Esophagus muscularis mucosa (tissue), 4 donors: ENCODE results near the gene C7orf33. TPM values are rescaled to one million over a fixed set of nuclear protein-coding genes. Genes with fewer than 3 reads are reported as not detected.

Experiments
- DNase-seq: peaks from one replicate; pipeline ENCODE4 v3.0.0-alpha.2; 2017; ENCODE audit errors: extremely low spot score
- H3K27ac ChIP-seq, 4 donors: fragments of 200-600 bp; sonication (generic); replicated peaks in 1 of 4; 1 replicate in 3 of 4; 2 replicates in 1 of 4; pipeline ENCODE4 v1.5.1; 2016 to 2019; ENCODE audit warnings: mild to moderate bottlenecking in 1 of 4
- H3K27me3 ChIP-seq, 4 donors: fragments of 200-600 bp; sonication (generic); one replicate each; pipeline versions ENCODE4 v1.5.1 to v1.6.0; 2016 to 2019
- H3K36me3 ChIP-seq, 4 donors: fragments of 200-600 bp; sonication (generic); one replicate each; pipeline ENCODE4 v1.5.1; 2016 to 2019
- H3K4me1 ChIP-seq, 4 donors: fragments of 200-600 bp; sonication (generic); one replicate each; pipeline ENCODE4 v1.5.1; 2016 to 2019
- H3K4me3 ChIP-seq, 4 donors: fragments of 200-600 bp; sonication (generic); 1 replicate in 2 of 4; 2 replicates in 2 of 4; pipeline ENCODE4 v1.5.1; 2016 to 2019; ENCODE audit warnings: mild to moderate bottlenecking in 4 of 4, moderate library complexity in 1 of 4
- H3K9me3 ChIP-seq, 4 donors: fragments of 200-600 bp; sonication (generic); 1 replicate in 3 of 4; 2 replicates in 1 of 4; pipeline ENCODE4 v1.5.1; 2016 to 2019
- EP300 ChIP-seq: sonication (generic); formaldehyde crosslinking; IDR thresholded peaks from one replicate; pipeline ENCODE4 v1.6.1; 2017; ENCODE audit warnings: antibody characterized with exemption
- POLR2A ChIP-seq: fragments of 450-650 bp; IDR thresholded peaks from one replicate; pipeline ENCODE4 v1.6.1; 2017; ENCODE audit warnings: antibody characterized with exemption, moderate library complexity, mild to moderate bottlenecking, low read depth
- POLR2AphosphoS5 ChIP-seq, 2 donors: sonication (generic); formaldehyde crosslinking; IDR thresholded peaks; one replicate each; pipeline ENCODE4 v1.6.1; 2017; ENCODE audit warnings: antibody characterized with exemption in 2 of 2
- WGBS: methylation state at CpG from one replicate; pipeline ENCODE4 v1.1.5; 2018; 5-methylcytosine and 5-hydroxymethylcytosine counted together
- intact Hi-C: fragments of 100-400 bp; cut with DNase I; formaldehyde crosslinking; loops from one replicate; pipeline ENCODE4 v1.15.1; 2023
- total RNA-seq, 4 donors: library from RNA; depleted of rRNA; stranded (reverse); fragments of >200 nt; gene quantifications; one replicate each; pipeline versions ENCODE4 v1.1.0 to v1.2.1, GENCODE V29; 2016
- TF ChIP-seq, protein P1 (sequence below), 3 experiments: fragments of 200-600 bp in 2 of 3; fragments of 450-650 bp in 1 of 3; sonication (generic) in 2 of 3; IDR thresholded peaks; one replicate each; pipeline ENCODE4 v1.5.1; 2017 to 2019; ENCODE audit warnings: antibody characterized with exemption in 3 of 3, mild to moderate bottlenecking in 2 of 3, moderate library complexity in 1 of 3

C7orf33 gene
- total RNA-seq, 4 donors from 2014 or later, result not detected

- no peak for DNase-seq
- WGBS, result 48% methylated on average over 10 of the region's 10 CpGs
- Histone ChIP-seq H3K27ac (no peak overlapping the region), H3K36me3 (no peaks in the 10 kb centered on the region), H3K27me3 (peaks cover 0 to 1% (median 0%) of the 10 kb centered on the region in 4 donors), H3K9me3 (no peaks in the 10 kb centered on the region), H3K4me3 (no peak overlapping the region), H3K4me1 (no peaks in the 10 kb centered on the region)
- intact Hi-C loops, result no loop called here
- TF ChIP-seq, protein P1, sequence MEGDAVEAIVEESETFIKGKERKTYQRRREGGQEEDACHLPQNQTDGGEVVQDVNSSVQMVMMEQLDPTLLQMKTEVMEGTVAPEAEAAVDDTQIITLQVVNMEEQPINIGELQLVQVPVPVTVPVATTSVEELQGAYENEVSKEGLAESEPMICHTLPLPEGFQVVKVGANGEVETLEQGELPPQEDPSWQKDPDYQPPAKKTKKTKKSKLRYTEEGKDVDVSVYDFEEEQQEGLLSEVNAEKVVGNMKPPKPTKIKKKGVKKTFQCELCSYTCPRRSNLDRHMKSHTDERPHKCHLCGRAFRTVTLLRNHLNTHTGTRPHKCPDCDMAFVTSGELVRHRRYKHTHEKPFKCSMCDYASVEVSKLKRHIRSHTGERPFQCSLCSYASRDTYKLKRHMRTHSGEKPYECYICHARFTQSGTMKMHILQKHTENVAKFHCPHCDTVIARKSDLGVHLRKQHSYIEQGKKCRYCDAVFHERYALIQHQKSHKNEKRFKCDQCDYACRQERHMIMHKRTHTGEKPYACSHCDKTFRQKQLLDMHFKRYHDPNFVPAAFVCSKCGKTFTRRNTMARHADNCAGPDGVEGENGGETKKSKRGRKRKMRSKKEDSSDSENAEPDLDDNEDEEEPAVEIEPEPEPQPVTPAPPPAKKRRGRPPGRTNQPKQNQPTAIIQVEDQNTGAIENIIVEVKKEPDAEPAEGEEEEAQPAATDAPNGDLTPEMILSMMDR (IDR thresholded peaks at IDR 0.05), result no peak
- TF ChIP-seq POLR2A, result no peak
- no peak for TF ChIP-seq POLR2AphosphoS5 (IDR thresholded peaks at IDR 0.05)
- TF ChIP-seq EP300, result no peak
Observed at GRCh38 chr7:148623586-148624282, 33.2 kb downstream of the C7orf33 start.

DNA sequence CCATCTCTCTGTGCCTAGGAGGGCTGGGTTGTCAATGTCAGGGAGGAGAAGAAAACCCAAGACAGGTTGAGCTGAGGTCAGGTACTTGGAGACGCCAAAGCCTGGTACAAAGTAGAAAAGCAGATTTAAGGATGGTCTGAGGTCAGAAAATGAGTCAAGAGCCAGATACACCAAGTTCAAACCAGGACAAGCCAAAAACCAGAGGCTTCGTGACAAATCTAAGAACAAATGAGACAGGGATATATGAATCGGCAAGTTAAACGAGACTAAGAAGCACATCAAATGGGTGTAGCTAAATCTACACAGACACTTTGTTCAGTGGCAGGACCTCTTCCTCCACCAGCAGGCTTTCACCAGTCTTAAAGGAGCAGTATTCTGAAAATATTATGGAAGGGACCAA is 34.2 kb downstream of the C7orf33 start:
- H3K36me3 ChIP-seq, result no peaks in the 10 kb centered on the region
- WGBS, result 37% methylated on average over 4 of the region's 4 CpGs
- TF ChIP-seq EP300, result no peak
- TF ChIP-seq POLR2A, result no peak
- TF ChIP-seq, protein P1 (IDR thresholded peaks at IDR 0.05), result no peak
- no peak for TF ChIP-seq POLR2AphosphoS5 (IDR thresholded peaks at IDR 0.05)
- no peaks in the 10 kb centered on the region for H3K27me3 ChIP-seq
- no peak overlapping the region for H3K27ac ChIP-seq
- intact Hi-C loops, result no loop called here
- H3K4me3 ChIP-seq, result no peak overlapping the region
- H3K9me3 ChIP-seq, result no peaks in the 10 kb centered on the region
- DNase-seq, result no peak
- H3K4me1 ChIP-seq, result no peaks in the 10 kb centered on the region

DNA sequence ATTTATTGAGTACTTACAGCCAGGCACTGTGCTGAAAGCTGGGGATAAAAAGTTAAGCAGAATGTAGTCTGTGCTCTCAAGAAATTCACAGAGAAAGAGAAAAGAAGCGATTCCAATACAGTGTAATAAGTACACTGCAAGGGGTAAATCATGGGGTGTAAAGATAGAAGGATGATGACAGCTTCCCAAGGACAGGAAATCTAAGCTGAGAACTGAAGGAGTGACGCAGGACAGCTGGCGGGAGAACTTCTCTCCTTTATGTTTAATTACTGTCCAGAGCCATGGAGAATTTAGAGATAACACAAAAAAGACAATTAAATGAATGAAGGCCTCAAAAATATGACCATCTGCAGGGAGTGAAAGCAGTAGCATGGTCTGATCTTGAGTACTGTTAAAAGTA is 34.8 kb downstream of the C7orf33 start:
- no peak for DNase-seq
- Histone ChIP-seq H3K27me3 (no peaks in the 10 kb centered on the region), H3K36me3 (no peaks in the 10 kb centered on the region), H3K27ac (no peak overlapping the region), H3K4me3 (no peak overlapping the region), H3K4me1 (no peaks in the 10 kb centered on the region), H3K9me3 (no peaks in the 10 kb centered on the region)
- intact Hi-C loops, result no loop called here
- no peak for TF ChIP-seq POLR2A
- TF ChIP-seq, protein P1 (IDR thresholded peaks at IDR 0.05), result no peak
- no peak for TF ChIP-seq EP300
- TF ChIP-seq POLR2AphosphoS5 (IDR thresholded peaks at IDR 0.05), result no peak
- WGBS, result 75% methylated on average over 3 of the region's 3 CpGs

- intact Hi-C loops, result no loop called here
- no peak for TF ChIP-seq EP300
- H3K4me1 ChIP-seq, result no peaks in the 10 kb centered on the region
- H3K4me3 ChIP-seq, result no peak overlapping the region
- H3K9me3 ChIP-seq, result no peaks in the 10 kb centered on the region
- H3K27ac ChIP-seq, result no peak overlapping the region
- no peaks in the 10 kb centered on the region for H3K36me3 ChIP-seq
- WGBS, result 85% methylated on average over 3 of the region's 3 CpGs
- H3K27me3 ChIP-seq, result no peaks in the 10 kb centered on the region
- no peak for DNase-seq
Observed at GRCh38 chr7:148626828-148627227, 36.3 kb downstream of the C7orf33 start.

DNA sequence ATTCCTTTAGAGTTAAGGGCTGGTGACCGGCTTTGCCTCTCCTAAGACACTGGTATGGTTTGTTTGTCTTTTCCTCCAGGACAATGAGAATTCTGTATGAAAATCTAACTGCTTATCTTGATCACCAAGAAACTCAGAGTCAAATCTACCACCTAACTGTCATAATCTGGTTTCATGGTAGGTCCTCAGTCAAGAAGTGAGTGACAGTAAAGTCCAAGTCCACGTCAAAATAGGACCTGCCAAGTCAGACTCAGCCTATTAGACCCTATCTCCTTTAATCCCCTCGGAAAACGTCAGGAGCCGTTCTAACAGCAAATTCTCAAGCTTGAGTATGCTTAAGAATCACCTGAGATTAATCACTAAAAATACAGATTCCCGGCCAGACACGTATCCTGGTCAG is 37.4 kb downstream of the C7orf33 start:
- H3K4me1 ChIP-seq, result no peaks in the 10 kb centered on the region
- H3K36me3 ChIP-seq, result no peaks in the 10 kb centered on the region
- H3K27ac ChIP-seq, result no peak overlapping the region
- no peak for DNase-seq
- WGBS, result 77% methylated on average over 7 of the region's 7 CpGs
- no peaks in the 10 kb centered on the region for H3K27me3 ChIP-seq
- intact Hi-C loops, result no loop called here
- no peak overlapping the region for H3K4me3 ChIP-seq
- H3K9me3 ChIP-seq, result no peaks in the 10 kb centered on the region
- TF ChIP-seq POLR2AphosphoS5 (IDR thresholded peaks at IDR 0.05), result no peak
- no peak for TF ChIP-seq POLR2A
- no peak for TF ChIP-seq EP300
- TF ChIP-seq, protein P1 (IDR thresholded peaks at IDR 0.05), result no peak
